OCI-LY3 (cell line): Measurements from ENCODE around the gene MAPK14.

ENCODE experiments used
- CTCF ChIP-seq: fragments of 200-600, 300-600 bp; sonication (generic); IDR thresholded peaks from 2 replicates; pipeline ENCODE4 v1.5.1; 2014; ENCODE audit warnings: antibody characterized with exemption, low read length, low read depth
- EZH2phosphoT487 ChIP-seq: fragments of 200-600 bp; shearing (Covaris generic); IDR thresholded peaks from 2 replicates; pipeline ENCODE4 v1.6.1; 2018; ENCODE audit warnings: antibody characterized with exemption, mixed run types, low read depth

GRCh38 chr6:36102853-36103252 is 75.2 kb downstream of the MAPK14 start:
- TF ChIP-seq CTCF (no peak), EZH2phosphoT487 (no peak)
